ENCODE measurements around the gene ATRX.

The ATRX gene

GRCh38 chrX:77814210-77814609, 28.2 kb upstream of the ATRX start:
- no peak overlapping the region for H3K27ac ChIP-seq (replicated peaks)
- TF ChIP-seq REST (IDR thresholded peaks at IDR 0.05; ENCODE audit: insufficient replicate concordance, low read depth) = no peak
- TF ChIP-seq, protein P1, sequence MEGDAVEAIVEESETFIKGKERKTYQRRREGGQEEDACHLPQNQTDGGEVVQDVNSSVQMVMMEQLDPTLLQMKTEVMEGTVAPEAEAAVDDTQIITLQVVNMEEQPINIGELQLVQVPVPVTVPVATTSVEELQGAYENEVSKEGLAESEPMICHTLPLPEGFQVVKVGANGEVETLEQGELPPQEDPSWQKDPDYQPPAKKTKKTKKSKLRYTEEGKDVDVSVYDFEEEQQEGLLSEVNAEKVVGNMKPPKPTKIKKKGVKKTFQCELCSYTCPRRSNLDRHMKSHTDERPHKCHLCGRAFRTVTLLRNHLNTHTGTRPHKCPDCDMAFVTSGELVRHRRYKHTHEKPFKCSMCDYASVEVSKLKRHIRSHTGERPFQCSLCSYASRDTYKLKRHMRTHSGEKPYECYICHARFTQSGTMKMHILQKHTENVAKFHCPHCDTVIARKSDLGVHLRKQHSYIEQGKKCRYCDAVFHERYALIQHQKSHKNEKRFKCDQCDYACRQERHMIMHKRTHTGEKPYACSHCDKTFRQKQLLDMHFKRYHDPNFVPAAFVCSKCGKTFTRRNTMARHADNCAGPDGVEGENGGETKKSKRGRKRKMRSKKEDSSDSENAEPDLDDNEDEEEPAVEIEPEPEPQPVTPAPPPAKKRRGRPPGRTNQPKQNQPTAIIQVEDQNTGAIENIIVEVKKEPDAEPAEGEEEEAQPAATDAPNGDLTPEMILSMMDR (IDR thresholded peaks at IDR 0.05; ENCODE audit: insufficient read depth, low read length) = no peak
- TF ChIP-seq SPI1 (IDR thresholded peaks at IDR 0.05; ENCODE audit: borderline replicate concordance, low read depth) = no peak
- TF ChIP-seq POLR2AphosphoS5 (IDR thresholded peaks at IDR 0.05; ENCODE audit: low read depth) = no peak
- TF ChIP-seq GABPA (IDR thresholded peaks at IDR 0.05; ENCODE audit: low read depth) = no peak
- H3K27me3 ChIP-seq (ENCODE audit: insufficient read depth, poor library complexity, severe bottlenecking) = no peaks in the 10 kb centered on the region
- no peak for DNase-seq (ENCODE audit: low read depth in 1 of 2, low spot score in 1 of 2)
- H3K4me3 ChIP-seq (replicated peaks; ENCODE audit: insufficient read depth, low read length) = no peak overlapping the region

GRCh38 chrX:77802201-77802600, 16.2 kb upstream of the ATRX start:
- no peak overlapping the region for H3K27ac ChIP-seq (replicated peaks)
- TF ChIP-seq GABPA (IDR thresholded peaks at IDR 0.05; ENCODE audit: low read depth) = no peak
- TF ChIP-seq, protein P1 (IDR thresholded peaks at IDR 0.05; ENCODE audit: insufficient read depth, low read length) = no peak
- no peak for TF ChIP-seq SPI1 (IDR thresholded peaks at IDR 0.05; ENCODE audit: borderline replicate concordance, low read depth)
- no peak for TF ChIP-seq POLR2AphosphoS5 (IDR thresholded peaks at IDR 0.05; ENCODE audit: low read depth)
- TF ChIP-seq REST (IDR thresholded peaks at IDR 0.05; ENCODE audit: insufficient replicate concordance, low read depth) = no peak
- no peak overlapping the region for H3K4me3 ChIP-seq (replicated peaks; ENCODE audit: insufficient read depth, low read length)
- no peaks in the 10 kb centered on the region for H3K27me3 ChIP-seq (ENCODE audit: insufficient read depth, poor library complexity, severe bottlenecking)
- no peak for DNase-seq (ENCODE audit: low read depth in 1 of 2, low spot score in 1 of 2)

GRCh38 chrX:77795124-77795523, 9.1 kb upstream of the ATRX start:
- TF ChIP-seq, protein P1 (IDR thresholded peaks at IDR 0.05; ENCODE audit: insufficient read depth, low read length) = no peak
- no peak for TF ChIP-seq GABPA (IDR thresholded peaks at IDR 0.05; ENCODE audit: low read depth)
- no peak for TF ChIP-seq SPI1 (IDR thresholded peaks at IDR 0.05; ENCODE audit: borderline replicate concordance, low read depth)
- TF ChIP-seq REST (IDR thresholded peaks at IDR 0.05; ENCODE audit: insufficient replicate concordance, low read depth) = no peak
- TF ChIP-seq POLR2AphosphoS5 (IDR thresholded peaks at IDR 0.05; ENCODE audit: low read depth) = no peak
- Histone ChIP-seq H3K27me3 (ENCODE audit: insufficient read depth, poor library complexity, severe bottlenecking) (no peaks in the 10 kb centered on the region), H3K27ac (replicated peaks) (no peak overlapping the region), H3K4me3 (replicated peaks; ENCODE audit: insufficient read depth, low read length) (no peak overlapping the region)
- DNase-seq (ENCODE audit: low read depth in 1 of 2, low spot score in 1 of 2) = no peak

All from HL-60 (cell line).